HG03135 (cell line): ENCODE data around the gene ELOVL4.
A peak's percentile ranks its signal among the peaks of the same experiment; 100 is the strongest.

Experiments
- ATAC-seq: cut with Tn5 transposase; IDR thresholded peaks from one replicate; pipeline ENCODE4 v1.9.1; 2021; ENCODE audit warnings: mild to moderate bottlenecking, moderate library complexity; ENCODE audit not compliant: unreplicated experiment

Gene ELOVL4

DNA sequence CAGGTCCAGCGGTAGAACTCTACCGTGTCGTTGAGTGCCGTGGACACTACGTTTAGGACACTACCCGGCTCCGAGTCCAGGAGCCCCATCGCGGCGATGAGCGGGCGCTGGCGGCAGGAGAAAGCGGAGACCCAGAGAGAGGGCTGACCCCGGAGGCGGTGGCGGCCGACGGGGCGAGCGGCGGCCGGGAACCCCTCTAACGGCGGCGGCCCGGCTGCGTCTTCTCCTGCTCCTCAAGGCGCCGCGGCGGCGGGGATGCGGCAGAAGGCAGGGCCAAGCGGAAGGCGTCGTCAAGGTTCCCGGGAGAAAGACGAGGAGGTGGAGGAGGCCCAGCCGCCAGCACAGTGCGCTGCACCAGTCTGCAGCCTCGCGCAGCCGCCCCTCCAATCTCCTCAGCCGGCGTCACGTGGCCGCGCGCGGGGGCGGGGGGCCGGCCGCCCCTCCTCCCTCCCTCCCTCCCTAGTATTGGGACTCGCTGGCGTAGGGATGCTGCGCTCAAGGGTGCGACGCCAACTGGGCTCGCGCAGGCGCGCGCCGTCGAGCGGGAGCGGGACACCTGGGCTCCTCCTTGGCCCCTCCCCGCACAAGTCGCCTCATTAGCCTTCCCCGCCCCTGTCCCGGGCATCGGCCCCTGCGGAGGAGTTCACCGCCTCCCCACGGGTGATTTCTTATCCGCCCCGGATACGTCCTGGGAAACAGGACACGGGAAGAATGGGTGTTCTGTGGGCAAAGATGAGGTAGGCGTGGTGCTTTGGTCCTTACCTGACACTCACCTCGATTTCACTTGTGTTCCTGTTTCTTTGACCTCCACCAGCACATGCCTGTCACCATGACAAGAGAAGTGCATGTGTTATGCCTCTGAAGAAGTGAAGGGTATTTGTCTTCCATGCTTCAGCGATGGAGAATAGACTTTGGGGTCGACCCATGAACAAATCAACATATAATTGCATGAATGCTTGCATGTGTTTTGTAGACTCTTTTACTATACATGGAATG is at the start of gene ELOVL4:
ELOVL4 (minus strand) TSS at position 363 of the 996 bp plus-strand sequence; CDS start at position 89, 274 bp downstream.
- ATAC-seq: no peak

DNA sequence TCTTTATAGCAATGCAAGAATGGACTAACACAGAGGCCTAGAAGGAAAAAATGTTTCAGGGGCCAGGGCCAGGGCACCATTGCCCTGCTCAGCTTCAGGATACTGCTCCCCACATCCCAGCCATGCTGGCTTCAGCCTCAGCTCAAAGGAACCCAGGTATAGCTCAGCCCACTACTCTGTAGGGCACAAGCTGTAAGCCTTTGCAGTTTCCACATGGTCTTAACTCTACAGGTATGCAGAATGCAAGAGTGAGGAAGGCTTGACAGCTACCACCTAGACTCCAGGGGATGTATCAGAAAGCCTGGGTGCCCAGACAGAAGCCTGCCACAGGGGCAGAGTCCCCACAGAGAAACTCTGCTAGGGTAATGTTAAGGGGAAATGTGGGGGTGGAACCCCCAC is 46.6 kb upstream of the ELOVL4 start:
- ATAC-seq: no peak

DNA sequence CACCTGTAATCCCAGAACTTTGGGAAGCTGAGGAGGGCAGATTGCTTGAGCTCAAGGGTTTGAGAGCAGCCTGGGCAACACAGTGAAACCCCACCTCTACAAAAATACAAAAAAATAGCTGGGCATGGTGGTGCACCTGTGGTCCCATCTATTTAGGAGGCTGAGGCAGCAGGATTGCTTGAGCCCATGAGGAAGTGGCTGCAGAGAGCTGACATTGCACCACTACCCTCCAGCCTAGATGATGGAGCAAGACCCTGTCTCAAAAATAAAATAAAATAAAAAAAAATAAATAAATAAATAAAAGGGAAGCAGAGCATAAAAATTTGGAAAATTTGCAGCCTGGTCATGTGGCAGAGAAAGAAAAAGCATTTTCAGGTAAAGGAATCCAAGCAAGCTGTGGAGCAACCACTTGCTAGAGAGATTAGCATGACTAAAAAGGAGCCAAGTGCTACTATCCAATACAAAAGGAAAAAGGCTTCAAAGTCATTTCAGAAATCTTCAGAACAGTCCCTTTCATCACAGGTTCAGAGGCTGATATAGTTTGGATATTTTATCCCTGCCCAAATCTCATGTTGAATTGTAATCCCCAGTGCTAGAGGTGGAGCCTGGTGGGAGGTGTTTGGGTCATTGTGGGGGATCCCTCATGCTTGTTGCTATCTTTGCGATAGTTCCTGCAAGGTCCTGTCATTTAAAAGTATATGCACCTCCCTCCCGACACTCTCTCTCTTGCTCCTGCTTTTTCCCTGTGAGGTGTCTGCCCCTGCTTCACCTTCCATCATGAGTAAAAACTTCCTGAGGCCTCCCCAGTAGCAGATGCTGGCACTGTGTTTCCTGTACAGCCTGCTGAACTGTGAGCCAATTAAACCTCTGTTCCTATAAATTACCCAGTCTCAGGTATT is 45.9 kb upstream of the ELOVL4 start:
- ATAC-seq: no peak

DNA sequence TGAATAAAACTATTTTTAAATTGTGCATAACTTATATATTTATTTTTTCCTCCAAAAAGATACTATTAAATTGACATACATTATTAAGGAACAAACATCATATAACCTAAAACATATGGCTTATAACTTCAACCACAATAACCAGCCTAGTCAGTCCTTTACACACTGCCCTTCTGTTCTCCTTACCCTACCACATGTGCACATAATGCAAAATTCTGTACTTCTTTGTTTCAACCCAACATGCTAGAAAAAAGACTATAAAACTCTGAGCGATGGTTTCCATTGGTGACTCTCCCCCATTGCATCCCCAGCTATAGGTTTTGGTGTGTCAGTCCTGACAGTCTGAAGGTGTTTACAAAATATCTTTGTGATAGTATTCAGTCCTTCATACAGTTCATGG is 42.3 kb upstream of the ELOVL4 start:
- no peak for ATAC-seq

DNA sequence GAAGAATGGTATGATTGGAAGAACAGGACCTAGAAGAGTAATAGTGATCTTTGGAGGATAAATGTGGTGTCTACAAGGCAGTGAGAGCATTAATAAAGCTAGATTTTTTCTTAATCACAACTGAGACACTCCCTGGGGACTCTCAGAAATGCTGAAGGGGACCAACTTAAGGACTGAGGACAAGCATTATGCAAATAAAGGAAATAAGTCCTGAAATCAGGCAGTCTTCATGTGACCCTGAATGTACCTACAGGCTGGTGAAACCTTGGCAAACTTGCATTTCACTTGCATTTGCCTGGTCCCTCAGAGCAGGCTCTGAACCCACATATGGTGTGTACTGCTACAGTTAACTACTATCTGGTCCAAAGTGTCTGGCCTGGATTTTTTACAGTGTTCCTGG is 37.8 kb upstream of the ELOVL4 start:
- no peak for ATAC-seq

DNA sequence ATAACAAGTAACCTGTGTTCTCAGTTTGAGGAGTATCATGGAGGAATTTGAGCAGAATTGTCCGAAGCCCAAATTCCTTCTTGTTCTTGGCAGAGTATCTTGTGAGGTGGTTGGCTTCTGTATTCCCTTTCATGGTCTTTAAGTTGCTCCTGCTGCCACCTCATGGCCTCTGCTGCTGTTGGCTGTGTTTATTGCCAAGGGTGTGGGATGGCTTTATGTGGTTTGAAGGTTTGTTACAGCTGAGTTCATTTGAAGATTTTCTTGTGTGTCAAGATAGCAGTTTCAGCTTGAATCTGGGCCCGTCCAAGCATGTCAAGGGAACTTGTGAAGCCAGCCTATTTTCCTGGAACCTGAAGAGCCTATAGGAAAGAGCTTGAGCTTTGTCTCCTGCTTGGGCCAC is 36.9 kb upstream of the ELOVL4 start:
- no peak for ATAC-seq

DNA sequence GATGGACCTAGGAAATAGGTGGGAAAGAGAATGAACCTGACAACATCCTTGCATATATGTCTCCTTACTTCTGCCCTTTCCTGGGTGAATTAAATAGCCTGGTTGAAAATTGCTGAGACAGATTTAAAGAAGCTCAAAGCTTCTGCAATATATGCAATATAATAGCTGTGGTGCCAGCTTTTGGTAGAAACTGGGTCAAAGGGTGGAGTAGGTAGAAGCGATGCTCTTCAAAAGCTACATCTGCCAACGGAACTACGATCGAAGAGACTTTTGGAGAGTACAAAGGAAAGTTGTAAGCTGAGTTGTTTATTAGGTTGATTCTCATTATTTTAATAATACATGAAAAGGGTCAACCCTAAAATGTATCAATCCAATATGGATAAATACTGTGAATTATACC is 34.3 kb upstream of the ELOVL4 start:
- no peak for ATAC-seq

DNA sequence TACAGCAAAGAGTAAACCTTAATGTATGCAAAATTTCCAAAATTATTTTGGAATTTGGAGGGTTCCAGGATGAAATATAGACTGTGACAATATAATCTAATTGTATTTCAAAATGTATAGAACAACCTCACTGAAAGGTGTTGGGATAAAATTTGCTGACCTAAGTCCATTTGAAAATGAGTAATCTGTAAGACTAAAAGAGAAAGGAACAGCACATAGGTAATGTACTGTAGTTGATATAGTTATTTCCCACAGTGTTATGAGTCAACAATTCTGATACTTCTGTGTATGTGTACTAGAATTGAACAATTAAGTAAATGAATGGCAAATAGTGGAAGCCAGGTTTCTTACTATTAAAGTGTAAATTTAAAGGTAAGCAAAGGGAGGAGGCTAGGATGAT is 23.8 kb upstream of the ELOVL4 start:
- no peak for ATAC-seq

DNA sequence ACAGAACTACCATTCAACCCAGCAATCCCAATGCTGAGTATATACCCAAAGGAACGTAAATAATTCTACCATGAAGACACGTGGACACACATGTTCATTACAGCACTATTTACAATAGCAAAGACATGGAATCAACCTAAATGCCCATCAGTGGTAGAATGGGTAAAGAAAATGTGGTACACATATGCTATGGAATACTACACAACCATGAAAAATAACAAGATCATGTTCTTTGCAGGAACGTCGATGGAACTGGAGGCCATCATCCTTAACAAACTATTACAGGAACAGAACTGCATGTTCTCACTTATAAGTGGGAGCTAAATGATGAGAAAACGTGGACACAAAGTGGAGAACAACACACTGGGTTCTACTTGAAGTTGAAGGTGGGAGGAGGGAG is 22.4 kb upstream of the ELOVL4 start:
- ATAC-seq: no peak

DNA sequence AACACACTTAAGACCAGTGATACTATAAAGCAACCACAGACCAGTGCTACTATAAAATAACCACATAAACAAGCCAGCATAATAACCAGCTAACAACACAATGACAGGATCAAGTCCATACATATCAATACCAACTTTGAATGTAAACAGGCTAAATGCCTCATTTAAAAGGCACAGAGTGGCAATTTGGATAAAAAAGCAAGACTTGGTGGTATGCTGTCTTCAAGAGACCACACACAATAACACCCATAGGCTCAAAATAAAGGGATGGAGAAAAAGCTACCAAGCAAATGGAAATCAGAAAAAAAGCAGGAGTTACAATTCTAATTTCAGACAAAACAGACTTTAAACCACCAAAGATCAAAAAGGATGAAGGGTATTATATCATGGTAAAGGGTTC is 19.8 kb upstream of the ELOVL4 start:
- no peak for ATAC-seq

DNA sequence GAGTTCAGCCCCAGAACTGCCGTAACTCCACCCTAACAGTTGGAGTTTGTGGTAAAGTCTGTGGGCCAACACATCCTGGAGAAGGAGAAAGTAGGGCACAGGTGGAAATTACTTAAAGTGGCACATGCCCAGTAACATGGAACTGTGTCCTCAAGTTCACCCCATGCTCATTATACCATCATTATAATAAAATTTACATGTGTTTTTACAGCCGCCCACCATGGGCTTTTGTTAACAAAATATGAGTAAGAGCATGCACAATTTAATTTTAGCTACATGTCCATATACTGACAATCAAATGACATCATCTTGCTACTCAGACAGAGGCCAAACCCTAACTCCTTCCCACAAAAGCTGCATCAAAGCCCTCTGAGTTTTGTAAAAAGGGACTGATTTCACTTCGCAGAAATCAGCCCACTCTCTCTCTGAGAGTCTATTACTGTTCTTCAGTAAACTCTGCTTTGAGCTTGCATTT is 17.3 kb upstream of the ELOVL4 start:
- ATAC-seq: no peak

DNA sequence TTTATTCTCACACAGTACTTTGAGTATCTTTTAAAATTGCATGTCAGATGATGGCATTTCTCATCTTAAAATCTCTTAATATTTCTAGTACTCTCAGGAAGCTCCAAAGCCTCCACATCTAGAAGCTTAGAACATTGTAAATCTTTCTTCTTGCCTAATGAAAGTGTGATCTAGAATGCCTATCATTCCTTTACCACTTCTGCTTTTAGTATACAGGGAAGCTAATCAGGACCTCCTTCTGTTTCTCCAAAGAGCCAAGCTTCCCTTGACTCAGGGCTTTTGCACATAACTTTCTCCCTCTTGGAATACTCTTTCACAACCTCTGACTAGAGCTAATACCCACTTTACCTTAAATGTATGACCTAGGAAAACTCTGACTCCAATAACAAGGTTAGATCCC is 7.5 kb upstream of the ELOVL4 start:
- no peak for ATAC-seq

DNA sequence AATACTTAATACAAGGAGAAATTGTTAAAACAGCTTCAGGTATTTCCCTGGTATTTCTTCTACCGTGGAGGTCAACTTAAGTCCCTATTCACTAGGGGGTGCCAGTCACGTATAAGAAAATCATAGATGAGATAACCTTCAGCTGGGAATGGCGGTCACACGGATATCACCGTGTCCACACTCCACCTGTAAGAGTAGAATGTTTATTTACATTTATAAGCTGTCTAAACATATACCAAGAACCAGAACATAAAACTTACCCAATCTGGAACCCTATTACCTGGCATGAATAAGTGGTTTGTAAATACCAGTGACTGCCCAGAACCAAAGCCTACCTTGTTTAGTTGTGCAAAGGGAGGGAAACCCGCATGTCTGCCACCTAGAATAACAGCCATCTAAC is 1.9 kb upstream of the ELOVL4 start:
- ATAC-seq: no peak

DNA sequence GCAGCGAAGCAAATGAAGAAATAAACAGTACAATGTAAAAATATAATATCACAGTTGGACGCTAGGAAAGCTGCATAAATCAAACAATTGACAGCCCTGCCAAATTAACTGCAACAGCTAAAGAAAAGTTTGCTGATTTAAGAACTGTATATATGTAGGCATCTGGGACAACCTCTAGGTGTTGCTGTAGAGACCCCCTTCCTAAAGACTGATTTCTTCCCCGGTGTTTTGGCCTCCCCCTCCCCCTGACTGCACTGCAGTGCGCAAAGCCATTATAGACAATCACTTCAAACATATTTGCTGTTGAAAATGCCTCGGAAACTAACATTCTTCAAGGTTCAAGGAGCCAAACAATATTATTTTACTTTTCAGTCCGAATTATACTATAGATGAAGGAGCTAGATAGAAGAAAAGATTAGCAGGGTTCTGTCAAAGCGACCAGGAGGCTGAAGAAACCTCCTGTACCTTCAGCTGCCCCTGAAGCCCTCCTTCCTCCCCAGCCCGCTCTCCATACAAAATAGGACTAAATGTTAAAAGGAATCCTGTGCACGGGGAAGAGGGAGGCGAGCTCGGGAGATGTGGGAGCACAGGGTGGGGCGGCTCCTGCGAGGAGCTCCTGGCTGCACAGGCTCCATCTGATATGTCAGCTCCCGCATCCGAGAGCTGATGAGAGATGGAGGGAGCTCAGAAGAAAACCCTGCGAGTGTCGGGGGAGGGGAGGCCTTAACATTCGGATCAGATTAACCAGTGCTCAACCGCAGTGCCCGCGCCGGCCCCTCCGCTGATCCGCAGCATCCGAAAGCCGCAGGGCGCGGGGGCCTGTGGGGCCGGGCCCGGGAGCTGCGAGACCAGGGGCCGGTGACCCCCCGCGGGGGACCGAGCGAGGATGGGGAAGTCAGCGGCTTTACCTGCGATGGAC is 822 bp downstream of the ELOVL4 start:
- peak; percentile 39 for ATAC-seq

DNA sequence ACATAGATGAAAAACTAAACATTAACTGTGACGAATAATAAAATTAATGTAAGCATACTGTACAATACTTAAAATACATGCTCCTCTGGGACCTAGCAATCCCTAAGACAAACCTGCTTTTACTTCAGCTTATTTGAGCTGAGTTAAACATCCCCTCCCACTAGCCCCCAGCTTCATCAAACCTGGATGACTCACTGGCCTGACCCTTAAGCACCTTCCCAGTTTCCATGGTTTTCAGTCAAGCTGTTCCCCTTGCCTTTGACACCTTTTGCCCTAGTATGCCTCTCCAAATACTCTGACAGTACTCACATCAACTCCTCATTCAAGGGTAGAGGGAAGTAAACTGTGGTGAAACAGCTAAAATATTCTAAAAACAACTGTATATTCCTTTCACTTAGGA is 4.2 kb downstream of the ELOVL4 start:
- no peak for ATAC-seq

DNA sequence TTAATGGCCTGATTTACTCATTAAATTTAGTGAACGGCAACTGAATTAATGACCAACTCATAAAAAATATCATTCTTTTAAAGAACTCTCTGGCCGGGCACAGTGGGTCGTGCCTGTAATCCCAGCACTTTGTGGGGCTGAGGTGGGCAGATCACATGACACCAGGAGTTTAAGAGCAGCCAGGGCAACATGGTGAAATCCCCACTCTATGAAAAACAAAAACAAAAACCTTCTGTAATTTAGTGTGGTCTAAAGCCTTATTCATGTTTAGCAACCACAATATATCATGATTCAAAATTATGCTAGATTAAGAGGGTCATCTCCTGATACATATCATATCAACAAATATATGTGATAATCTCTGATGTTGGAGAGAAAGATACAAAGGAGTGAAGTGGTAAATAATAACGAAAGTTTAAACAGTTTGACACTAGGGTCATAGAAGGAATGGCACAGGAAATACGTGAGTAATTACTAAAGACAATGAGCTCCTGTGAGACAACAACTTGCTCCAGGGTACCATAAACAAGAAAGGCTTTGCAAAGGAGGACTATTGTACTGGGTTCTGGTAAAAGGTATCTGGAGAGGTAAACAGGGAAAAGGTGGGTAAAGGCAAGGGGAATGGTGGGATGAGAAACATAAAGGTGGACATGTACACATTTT is 5.7 kb downstream of the ELOVL4 start:
- ATAC-seq: no peak

DNA sequence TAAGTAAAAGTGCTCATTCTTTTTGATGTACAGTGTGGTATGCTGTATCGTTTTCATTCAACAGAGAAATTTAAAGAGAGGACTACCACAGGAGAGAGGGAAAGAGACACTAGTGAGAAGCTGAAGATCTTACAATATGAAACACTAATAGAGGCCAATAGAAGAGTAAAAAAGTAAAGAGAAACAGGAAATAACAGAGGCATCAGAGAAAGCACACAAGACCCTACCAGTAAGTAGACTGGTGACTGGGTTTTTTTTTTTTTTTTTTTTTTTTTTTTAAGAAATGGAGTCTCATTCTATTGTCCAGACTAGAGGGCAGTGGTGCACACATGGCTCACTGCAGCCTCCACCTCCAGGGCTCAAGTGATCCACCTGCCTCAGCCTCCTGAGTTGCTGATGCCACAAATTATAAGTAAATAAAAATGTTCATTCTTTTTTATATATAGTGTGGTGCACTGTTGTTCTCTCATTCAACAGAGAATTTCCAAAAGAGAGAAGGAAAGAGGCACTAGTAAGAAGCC is 18.8 kb downstream of the ELOVL4 start:
- ATAC-seq: no peak

DNA sequence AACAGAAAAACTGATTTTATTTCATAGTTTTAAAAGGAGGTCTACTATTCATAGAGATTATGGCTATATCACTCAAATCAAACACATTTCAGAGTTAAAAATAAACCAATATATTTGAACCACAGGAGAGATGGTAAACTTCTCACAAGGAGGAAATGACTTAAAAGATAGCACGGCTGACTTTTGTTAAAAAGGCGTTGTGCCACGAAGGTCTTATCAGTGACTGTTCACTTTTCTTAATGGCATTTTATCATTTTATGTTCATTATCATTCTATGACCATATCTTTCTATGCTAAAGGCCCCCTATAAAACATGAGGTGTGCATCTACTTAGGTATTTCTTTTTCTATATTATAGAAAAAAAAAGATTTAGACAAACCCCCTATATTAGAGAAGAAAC is 19.6 kb downstream of the ELOVL4 start:
- ATAC-seq: no peak

DNA sequence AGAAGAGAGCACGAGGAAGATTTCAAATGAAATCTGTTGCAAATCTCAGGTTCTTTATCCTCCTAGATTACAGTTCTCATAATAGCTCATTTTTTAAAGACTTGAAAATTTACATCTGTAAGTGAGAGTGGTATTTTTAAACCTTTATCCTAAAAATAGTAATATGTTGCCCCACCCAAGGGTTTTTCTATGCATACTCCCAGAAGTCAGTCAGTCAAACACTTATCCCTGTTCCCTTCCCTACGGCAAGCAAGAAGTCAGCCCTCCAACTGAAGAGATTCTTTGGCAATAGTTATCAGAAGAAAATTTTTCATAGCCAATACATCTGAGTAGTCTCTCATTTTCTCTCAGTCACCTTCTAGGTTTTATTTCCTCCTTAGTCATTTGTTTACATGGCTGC is 24.1 kb downstream of the ELOVL4 start:
- ATAC-seq: no peak

DNA sequence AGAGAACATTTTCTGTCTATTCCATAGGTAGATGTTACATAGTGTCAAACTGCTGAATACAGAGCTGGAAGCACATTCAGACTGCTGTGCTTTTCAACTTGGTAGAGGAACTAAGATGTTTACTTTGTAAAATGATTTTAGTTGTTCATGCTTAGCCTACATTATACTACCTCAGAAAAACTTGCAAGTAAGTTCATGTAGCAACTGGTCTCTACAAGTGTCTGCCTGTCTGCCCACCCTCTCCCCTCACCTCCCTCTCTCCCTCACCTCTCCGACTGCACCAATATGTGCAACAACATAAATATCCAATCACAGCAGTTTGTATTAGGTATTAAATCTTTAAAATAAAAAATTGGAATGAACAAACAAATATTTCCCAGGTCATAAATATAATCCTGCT is 25.3 kb downstream of the ELOVL4 start:
- ATAC-seq: no peak
